Osteoblast (primary cell): Measurements from ENCODE around the gene CAPN9. TPM values are rescaled to one million over a fixed set of nuclear protein-coding genes. Genes with fewer than 3 reads are reported as not detected.

Source experiments
- DNase-seq: peaks from one replicate; pipeline ENCODE4 v3.0.0; 2011; ENCODE audit warnings: low spot score, mixed read lengths; ENCODE audit not compliant: insufficient read length; ENCODE audit errors: missing footprints
- H2AFZ ChIP-seq: 2 replicates; pipeline ENCODE4 v1.6.0; 2011; ENCODE audit warnings: mild to moderate bottlenecking, low read length
- H3K27ac ChIP-seq: 2 replicates; pipeline ENCODE4 v1.5.1; 2011; ENCODE audit warnings: mild to moderate bottlenecking, low read depth, low read length, moderate library complexity
- H3K27me3 ChIP-seq: 2 replicates; pipeline ENCODE4 v1.6.0; 2012; ENCODE audit warnings: mild to moderate bottlenecking, control low read depth, inconsistent platforms, low read length, moderate library complexity; ENCODE audit not compliant: insufficient read depth
- H3K36me3 ChIP-seq: 2 replicates; pipeline ENCODE4 v1.5.1; 2011; ENCODE audit warnings: mild to moderate bottlenecking, low read length, control low read depth, moderate library complexity; ENCODE audit not compliant: insufficient read depth
- H3K4me1 ChIP-seq: 2 replicates; pipeline ENCODE4 v1.5.1; 2011; ENCODE audit warnings: mild to moderate bottlenecking, low read length, control low read depth, moderate library complexity; ENCODE audit not compliant: insufficient read depth
- H3K4me2 ChIP-seq: 2 replicates; pipeline ENCODE4 v1.6.0; 2011; ENCODE audit warnings: mild to moderate bottlenecking, low read length; ENCODE audit not compliant: insufficient read depth
- H3K4me3 ChIP-seq: fragments of 200-600 bp; sonication (generic); 3 replicates; pipeline ENCODE4 v1.5.1; 2012; ENCODE audit warnings: mild to moderate bottlenecking, low read length, inconsistent platforms; ENCODE audit not compliant: insufficient read depth
- H3K79me2 ChIP-seq: 2 replicates; pipeline ENCODE4 v1.6.0; 2012; ENCODE audit warnings: mild to moderate bottlenecking, low read length, control low read depth, inconsistent platforms; ENCODE audit not compliant: insufficient read depth
- H3K9me3 ChIP-seq: 2 replicates; pipeline ENCODE4 v1.5.1; 2011; ENCODE audit warnings: low read depth, low read length, control low read depth
- H4K20me1 ChIP-seq: 2 replicates; pipeline ENCODE4 v1.6.0; 2012; ENCODE audit warnings: mild to moderate bottlenecking, low read length, control low read depth; ENCODE audit not compliant: insufficient read depth
- CTCF ChIP-seq: IDR thresholded peaks from 2 replicates; pipeline ENCODE4 v1.5.1; 2011; ENCODE audit warnings: mild to moderate bottlenecking, low read depth, low read length, moderate library complexity; ENCODE audit errors: extremely low read depth
- total RNA-seq: library from RNA; depleted of rRNA; stranded (reverse); fragments of >200 nt; gene quantifications from 2 replicates; pipeline ENCODE4 v1.2.3, GENCODE V29; 2012

CAPN9 gene
- total RNA-seq, 1 donor, result not detected

GRCh38 chr1:230785636-230786384, 38.6 kb downstream of the CAPN9 start:
- Histone ChIP-seq H3K4me1 (no peaks in the 10 kb centered on the region), H3K27me3 (no peaks in the 10 kb centered on the region), H3K4me2 (no peak overlapping the region), H3K36me3 (no peaks in the 10 kb centered on the region), H4K20me1 (no peaks in the 10 kb centered on the region), H2AFZ (no peak overlapping the region), H3K9me3 (no peaks in the 10 kb centered on the region), H3K4me3 (no peak overlapping the region), H3K27ac (no peak overlapping the region), H3K79me2 (no peaks in the 10 kb centered on the region)
- no peak for TF ChIP-seq CTCF
- DNase-seq, result no peak

GRCh38 chr1:230786385-230786753, 39.2 kb downstream of the CAPN9 start:
- Histone ChIP-seq H3K36me3 (no peaks in the 10 kb centered on the region), H3K4me3 (no peak overlapping the region), H4K20me1 (no peaks in the 10 kb centered on the region), H3K4me2 (no peak overlapping the region), H3K4me1 (no peaks in the 10 kb centered on the region), H3K27ac (no peak overlapping the region), H3K27me3 (no peaks in the 10 kb centered on the region), H3K79me2 (no peaks in the 10 kb centered on the region), H3K9me3 (no peaks in the 10 kb centered on the region), H2AFZ (no peak overlapping the region)
- DNase-seq, result no peak
- no peak for TF ChIP-seq CTCF

GRCh38 chr1:230787471-230787870, 40.3 kb downstream of the CAPN9 start:
- no peaks in the 10 kb centered on the region for H3K9me3 ChIP-seq
- H3K4me3 ChIP-seq, result no peak overlapping the region
- H3K27me3 ChIP-seq, result no peaks in the 10 kb centered on the region
- no peaks in the 10 kb centered on the region for H3K79me2 ChIP-seq
- H3K36me3 ChIP-seq, result no peaks in the 10 kb centered on the region
- H3K4me2 ChIP-seq, result no peak overlapping the region
- H3K4me1 ChIP-seq, result no peaks in the 10 kb centered on the region
- no peak for DNase-seq
- H4K20me1 ChIP-seq, result no peaks in the 10 kb centered on the region
- H3K27ac ChIP-seq, result no peak overlapping the region
- H2AFZ ChIP-seq, result no peak overlapping the region
- TF ChIP-seq CTCF, result no peak

GRCh38 chr1:230788561-230789275, 41.5 kb downstream of the CAPN9 start:
- Histone ChIP-seq H3K79me2 (no peaks in the 10 kb centered on the region), H3K4me2 (no peak overlapping the region), H4K20me1 (no peaks in the 10 kb centered on the region), H3K4me1 (no peaks in the 10 kb centered on the region), H3K9me3 (no peaks in the 10 kb centered on the region), H3K36me3 (no peaks in the 10 kb centered on the region), H3K27ac (no peak overlapping the region), H2AFZ (no peak overlapping the region), H3K4me3 (no peak overlapping the region), H3K27me3 (no peaks in the 10 kb centered on the region)
- no peak for DNase-seq
- TF ChIP-seq CTCF, result no peak
